NCI-H524 treated with DMSO at 0.1 percent for 48 hours (cell line): ENCODE data around the gene SNX33.
"Not testable (repeated sequence)": the region's sequence is repeated elsewhere in the genome, so short reads cannot be mapped to it uniquely, and the experiment has no call there.

Experiments
- DNase-seq: peaks from one replicate; lab custom pipeline; 2025; lab: John Stamatoyannopoulos, UW

SNX33 gene

GRCh38 chr15:75647370-75648155 lies at the start of gene SNX33:
SNX33 (plus strand) TSS chr15:75647912; CDS start chr15:75649103, 1,191 bp downstream.
- no peak for DNase-seq

DNA sequence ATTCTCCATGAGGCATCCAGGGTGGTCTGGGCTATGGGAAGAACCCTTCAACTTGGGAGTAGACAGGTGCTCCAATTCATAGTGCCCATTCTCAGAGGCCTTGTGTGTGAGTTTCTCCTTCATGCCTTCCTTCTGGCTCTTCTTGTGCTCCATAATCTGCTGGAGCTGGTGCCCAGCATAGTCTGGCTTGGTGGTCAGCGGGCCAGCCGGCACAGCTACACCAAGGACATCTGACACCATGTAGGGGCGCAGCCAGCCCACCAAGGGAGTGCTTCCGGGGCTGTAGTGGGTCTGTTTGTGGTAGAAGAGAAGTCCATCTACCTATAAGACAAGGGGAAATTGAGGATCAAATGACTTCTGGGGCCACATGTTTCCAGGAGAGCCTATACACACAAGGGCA lies 49.4 kb upstream of the SNX33 start:
- DNase-seq: no peak

- no peak for DNase-seq
These were observed 48.3 kb upstream of the SNX33 start for GRCh38 chr15:75599401-75599800.

DNA sequence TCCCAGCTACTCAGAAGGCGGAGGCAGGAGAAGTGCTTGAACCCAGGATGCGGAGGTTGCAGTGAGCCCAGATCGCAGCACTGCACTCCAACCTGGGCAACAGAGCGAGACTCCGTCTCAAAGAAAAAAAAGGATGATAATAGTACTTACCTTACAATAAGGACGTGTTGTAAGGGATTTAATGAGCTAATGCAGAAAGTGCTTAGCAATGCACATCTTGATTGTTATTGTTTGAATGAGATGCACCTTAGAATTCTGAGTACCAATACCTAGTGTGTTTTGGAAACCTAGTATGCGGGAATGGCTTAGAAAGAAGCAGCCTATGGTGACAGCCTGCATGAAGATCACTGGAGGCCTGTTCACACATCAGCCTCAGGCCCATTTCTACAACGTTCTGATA lies 41.7 kb upstream of the SNX33 start:
- no peak for DNase-seq

GRCh38 chr15:75606711-75607699 lies 40.7 kb upstream of the SNX33 start:
- no peak for DNase-seq

- no peak for DNase-seq
These were observed 30.9 kb upstream of the SNX33 start for GRCh38 chr15:75616766-75617165.

DNA sequence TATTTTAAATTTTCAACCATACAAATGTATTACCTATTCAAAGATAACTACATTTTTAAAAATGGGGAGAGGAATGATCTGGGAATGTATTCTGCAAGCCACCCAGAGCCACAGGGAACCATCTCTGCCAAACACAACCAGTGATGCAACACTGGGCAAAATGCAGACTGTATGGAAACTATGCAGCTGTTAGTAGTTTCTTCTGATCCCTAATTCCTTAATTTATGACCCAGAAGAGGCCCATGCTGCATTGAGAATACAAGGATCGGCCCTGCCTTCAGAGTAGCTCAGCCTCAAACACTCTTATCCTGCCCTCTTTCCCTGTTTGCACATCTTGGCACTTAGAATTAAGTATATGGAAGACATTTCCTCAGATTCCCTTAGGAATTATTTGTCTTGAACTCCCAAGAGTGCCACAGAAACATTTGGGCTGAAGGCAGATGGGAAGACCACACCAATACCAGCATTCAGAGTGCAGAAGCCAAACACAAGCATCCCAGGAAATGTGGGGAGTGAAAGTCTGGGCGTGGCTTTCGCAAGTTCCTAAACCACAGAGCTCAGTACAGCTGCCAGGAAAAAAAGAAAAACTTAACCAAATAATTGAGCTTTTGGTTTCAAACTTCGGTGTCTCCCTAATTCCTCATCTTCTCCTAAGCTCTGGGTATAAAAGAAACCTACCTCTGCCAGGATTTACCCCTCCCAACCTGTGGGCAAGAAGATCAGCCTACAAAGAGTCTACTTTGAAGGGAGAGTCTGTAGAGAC lies 27.5 kb upstream of the SNX33 start:
- no peak for DNase-seq

DNA sequence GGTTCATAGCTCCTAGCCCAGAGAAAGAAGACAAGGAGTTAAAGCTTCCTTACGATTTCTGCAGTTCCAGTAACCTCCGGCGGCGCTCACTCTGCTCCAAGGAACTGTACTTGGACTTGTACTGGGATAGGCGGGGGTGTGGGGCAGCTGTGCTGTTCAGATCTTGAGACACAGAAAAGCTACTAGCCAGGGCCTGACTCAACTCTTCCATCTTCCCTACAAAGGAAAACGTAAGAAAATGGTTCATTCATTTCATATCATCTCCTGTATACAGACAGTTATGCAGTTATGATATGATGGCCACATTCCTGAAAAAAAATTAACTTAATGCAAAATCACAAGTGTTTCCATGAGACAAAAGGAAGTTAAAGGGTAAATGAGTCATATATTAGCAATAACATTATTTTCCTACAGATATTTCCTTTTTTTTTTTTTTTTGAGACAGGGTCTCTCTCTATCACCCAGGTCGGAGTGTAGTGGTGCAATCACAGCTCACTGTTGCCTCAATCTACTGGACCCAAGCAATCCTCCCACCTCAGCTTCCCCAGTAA lies 26.8 kb upstream of the SNX33 start:
- DNase-seq: no peak

DNA sequence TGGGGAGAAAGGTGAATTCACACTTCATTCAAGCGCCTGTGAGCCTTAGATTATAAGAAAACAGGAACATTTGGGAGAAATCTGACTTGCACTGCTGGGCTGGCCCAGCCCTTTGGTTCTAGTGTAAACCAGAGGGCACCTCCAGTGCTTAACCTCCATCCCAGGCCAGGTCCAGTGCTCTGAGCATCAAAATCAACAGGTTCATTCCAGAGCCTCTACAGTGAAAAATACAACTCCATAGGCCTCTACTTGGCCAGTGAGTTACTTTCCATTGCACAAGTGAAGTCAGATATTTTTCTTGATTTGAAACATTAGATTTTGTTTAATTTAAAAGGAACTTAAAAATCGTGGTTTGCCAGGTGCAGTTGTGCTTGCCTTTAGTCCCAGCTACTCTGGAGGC lies 25.2 kb upstream of the SNX33 start:
- no peak for DNase-seq

- peak; percentile 79 for DNase-seq
These were observed 22.0 kb upstream of the SNX33 start, which contains the start of gene SNUPN for GRCh38 chr15:75625542-75626347. SNUPN (minus strand) TSS chr15:75625725; CDS start chr15:75621051, 4,674 bp downstream.

GRCh38 chr15:75631935-75632334 lies 15.8 kb upstream of the SNX33 start:
- no peak for DNase-seq

DNA sequence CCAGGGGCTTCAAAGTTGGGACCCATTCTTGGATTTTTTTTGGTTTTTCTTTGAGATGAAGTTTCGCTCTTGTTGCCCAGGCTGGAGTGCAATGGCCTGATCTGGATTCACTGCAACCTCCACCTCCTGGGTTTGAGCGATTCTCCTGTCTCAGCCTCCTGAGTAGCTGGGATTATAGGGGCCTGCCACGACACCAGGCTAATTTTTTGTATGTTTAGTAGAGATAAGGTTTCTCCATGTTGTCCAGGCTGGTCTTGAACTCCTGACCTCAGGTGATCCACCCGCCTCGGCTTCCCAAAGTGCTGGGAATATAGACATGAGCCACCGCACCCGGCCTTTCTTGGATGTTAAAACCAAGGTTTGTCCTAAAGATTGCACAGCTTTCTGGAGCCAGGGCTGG lies 13.8 kb upstream of the SNX33 start:
- not testable (repeated sequence) for DNase-seq

DNA sequence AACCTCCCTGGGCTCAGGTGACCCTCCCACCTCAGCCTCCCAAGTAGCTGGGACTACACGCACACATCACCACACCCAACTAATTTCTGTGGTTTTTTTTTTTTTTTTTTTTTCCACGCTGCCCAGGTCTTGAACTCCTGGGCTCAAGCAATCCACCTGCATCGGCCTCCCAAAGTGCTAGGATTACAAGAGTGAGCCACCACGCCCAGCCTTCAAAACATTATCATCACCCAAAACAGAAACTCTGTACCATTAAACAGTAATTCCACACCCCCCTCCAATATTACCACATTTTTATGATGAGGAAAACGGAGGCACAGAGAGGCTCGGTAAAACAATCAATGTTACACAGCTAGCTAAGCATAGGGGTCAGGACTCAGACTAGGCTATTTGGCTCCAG lies 11.7 kb upstream of the SNX33 start:
- DNase-seq: no peak

DNA sequence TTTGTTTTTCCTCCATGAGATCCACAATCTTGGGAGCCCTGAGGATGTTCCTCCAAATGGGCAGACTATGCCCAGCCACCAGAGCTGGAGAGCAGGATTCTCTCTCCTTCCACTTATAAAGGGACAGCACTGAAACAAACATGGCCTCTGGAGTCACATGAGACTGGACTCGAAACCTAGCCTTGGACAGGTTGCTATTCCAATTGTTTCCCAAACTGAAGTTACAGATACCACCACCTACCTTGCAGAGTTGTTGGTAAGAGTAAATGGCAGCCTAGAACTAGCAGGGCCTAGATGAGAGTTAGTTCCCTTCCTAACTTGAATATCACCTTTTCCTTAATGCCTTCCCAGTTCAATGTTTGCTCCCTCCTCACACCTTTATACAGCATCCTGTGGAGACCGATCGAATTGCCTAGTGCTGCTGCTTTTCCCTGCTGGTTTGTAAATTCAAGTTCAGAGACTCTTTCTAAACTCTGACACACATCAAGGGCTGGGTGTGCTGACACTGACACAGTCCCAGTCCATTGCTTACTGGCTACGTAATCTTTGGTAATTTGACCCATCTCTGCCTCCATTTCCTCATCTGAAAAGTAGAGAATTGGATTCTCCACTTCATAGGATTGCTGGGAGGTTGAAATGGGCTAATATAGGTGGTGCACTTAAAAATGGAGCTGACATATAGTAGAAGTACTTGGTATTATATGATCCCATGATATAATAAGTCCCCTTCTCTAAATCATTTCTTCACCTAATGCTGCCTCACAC lies 10.3 kb upstream of the SNX33 start:
- no peak for DNase-seq

- DNase-seq: no peak
These were observed 8.5 kb upstream of the SNX33 start for GRCh38 chr15:75639191-75639708.

- peak; percentile 84 for DNase-seq
These were observed 7.8 kb upstream of the SNX33 start, which contains the start of gene IMP3 for GRCh38 chr15:75639709-75640482. IMP3 (minus strand) TSS chr15:75640224; CDS start chr15:75640168, 56 bp downstream.

- DNase-seq: peak; percentile 54
These were observed 7.1 kb upstream of the SNX33 start for GRCh38 chr15:75640483-75641178.

- DNase-seq: no peak
These were observed 6.6 kb upstream of the SNX33 start for GRCh38 chr15:75641179-75641503.
